GM12874 (cell line): ENCODE data around the gene MAPK13.

ENCODE experiments used
- TF ChIP-seq, protein P1 (sequence below): IDR thresholded peaks from 2 replicates; pipeline ENCODE4 v1.5.1; 2011; ENCODE audit warnings: low read depth, mild to moderate bottlenecking, control low read depth, low read length, moderate library complexity; ENCODE audit not compliant: insufficient read depth

Gene MAPK13

DNA sequence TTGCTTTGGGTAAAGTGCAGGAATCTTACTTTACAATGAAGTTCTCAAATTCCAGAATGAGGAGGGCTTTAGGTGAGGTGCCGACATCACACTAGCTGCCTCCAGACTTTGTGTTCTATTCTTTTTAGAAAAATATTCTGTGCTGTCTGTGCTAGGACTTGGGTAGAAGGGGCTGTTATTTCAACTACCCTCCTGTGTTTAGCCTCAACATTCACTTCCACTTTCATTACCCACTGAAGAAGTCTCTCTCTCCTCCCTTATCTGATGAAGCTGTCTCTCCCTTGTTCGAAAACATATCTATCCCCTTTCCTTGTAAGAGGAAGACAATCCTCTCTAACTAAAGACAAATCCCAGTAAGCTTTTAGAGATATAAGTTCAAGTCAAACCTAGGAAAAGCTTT lies 41.3 kb downstream of the MAPK13 start:
- TF ChIP-seq, protein P1, sequence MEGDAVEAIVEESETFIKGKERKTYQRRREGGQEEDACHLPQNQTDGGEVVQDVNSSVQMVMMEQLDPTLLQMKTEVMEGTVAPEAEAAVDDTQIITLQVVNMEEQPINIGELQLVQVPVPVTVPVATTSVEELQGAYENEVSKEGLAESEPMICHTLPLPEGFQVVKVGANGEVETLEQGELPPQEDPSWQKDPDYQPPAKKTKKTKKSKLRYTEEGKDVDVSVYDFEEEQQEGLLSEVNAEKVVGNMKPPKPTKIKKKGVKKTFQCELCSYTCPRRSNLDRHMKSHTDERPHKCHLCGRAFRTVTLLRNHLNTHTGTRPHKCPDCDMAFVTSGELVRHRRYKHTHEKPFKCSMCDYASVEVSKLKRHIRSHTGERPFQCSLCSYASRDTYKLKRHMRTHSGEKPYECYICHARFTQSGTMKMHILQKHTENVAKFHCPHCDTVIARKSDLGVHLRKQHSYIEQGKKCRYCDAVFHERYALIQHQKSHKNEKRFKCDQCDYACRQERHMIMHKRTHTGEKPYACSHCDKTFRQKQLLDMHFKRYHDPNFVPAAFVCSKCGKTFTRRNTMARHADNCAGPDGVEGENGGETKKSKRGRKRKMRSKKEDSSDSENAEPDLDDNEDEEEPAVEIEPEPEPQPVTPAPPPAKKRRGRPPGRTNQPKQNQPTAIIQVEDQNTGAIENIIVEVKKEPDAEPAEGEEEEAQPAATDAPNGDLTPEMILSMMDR = no peak

DNA sequence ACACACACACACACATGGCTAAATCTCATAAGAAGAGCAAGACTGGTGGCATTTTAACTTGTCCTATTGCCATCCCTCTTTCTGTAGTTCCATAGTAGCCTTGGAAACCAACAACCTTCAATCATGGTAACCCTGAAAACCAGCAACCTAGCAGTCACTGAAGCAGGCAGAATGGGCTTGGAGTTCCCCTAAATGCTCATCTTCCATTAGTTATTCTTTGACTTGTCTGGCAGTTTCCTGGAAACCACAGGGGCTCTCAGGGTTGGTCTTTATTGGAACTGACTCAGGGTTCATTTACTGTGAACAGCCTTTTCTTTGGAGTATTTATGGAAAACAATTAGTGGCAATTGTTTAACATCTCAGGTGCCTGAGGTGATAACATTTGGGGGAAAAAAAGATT lies 46.9 kb downstream of the MAPK13 start:
- TF ChIP-seq, protein P1 = no peak

DNA sequence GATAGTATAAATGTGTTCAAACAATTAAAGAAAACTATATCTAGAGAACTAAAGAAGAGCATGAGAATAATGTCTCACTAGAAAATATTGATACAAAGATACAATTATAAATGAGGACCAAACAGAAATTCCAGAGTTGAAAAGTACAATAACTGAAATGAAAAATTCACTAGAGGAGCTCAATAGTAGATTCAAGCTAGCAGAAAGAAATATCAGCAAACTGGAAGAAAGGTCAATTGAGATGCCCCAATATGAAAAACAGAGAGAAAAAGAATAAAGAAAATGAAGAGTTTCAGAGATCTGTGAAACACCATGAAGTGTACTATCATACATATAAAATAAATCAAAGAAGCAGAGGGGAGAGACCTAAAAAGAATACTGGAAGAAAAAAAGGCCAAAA lies 48.2 kb downstream of the MAPK13 start:
- TF ChIP-seq, protein P1 = no peak

DNA sequence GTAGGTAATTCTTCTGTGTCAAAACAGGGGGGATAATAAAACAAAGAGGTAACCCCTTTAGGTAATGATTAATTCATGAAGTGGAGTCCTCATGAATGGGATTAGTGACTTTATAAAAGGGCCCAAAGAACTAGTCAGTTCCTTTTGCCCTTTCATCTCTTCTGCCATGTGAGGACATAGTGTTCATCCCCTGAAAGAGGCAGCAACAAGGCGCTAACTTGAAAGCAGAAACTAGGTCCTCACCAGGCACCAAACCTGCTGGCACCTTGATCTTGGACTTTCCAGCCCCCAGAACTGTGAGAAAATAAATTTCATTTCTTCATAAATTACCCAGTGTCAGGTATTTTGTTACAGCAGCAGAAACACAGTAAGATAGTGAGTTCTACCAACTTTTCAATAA lies 49.8 kb downstream of the MAPK13 start:
- TF ChIP-seq, protein P1 = no peak

DNA sequence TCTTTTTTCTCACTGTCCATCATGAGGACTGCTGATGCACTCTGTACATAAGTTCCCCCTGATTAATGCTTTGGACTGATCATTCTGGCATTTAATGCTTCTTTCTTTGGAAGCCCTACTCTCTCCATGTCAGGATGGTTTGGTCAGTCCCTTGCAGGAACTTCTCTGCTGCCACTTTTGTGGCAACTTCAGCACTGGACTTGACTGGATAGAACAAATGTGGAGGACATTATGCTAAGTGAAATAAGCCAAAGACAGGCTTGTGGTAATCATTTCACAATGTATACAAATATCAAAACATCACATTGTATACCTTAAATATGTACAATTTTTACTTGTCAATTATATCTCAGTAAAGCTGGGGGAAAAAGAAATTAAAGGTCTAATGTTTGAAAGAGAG lies 54.0 kb downstream of the MAPK13 start:
- TF ChIP-seq, protein P1 = no peak

DNA sequence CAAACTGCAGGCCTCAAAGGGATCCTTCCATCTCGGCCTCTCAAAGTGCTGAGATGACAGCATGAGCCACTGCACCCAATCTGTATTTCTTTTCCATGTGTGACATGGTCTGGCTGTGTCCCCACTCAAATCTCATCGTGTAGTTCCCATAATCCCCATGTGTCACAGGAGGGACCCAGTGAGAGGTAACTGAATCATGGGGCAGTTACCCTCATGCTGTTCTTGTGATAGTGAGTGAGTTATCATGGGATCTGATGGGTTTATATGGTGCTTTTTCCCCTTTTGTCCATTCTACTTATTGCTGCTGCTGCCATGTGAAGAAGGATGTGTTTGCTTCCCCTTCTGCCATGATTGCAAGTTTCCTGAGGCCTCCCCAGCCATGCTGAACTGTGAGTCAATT lies 55.9 kb downstream of the MAPK13 start:
- TF ChIP-seq, protein P1 = no peak

DNA sequence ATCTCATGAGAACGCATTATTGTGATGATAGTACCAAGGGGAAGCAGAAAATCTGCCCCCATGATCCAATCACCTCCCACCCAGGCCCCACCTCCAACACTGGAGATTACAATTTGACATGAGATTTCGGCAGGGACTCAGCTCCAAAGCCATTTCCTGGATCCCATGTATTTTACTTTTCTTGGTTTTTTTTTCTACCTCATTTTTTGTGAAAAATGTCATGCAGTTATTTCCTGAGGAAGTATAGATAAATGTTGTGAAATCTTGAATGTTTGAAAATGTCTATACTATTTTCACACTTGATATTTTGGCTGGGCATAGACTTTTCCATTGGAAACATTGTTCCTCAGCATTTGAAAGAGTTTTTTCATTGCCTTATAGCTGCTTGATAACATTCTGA lies 57.1 kb downstream of the MAPK13 start:
- TF ChIP-seq, protein P1 = no peak
